ENCODE data around the gene ANKS1B.

DNA sequence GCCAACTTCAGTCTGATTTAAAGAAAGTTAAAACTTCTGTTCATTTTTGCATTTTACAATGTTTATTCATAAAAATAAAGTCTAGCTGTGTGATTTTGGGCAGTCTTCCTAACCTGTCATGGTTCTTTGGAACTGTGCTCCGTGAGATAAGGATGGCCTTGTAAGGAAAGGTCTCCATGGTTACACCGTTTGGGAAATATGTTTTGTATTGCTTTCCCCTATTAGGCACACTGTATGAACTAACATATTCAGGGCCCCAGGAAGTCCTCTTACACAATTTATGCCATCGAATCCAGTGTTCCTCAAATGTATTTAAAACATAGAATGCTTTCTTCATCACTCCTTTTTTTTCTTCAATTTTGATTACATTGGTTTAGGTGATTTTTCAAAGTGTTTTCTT, 1285.2 kb downstream of the ANKS1B start:
- TF ChIP-seq CTCF (IDR thresholded peaks at IDR 0.05; ENCODE audit: low read depth, low read length, missing input control) (no peak), NR2F2 (IDR thresholded peaks at IDR 0.05) (no peak), MAX (IDR thresholded peaks at IDR 0.05) (no peak), RXRA (IDR thresholded peaks at IDR 0.05) (no peak), RAD21 (IDR thresholded peaks at IDR 0.05) (no peak), GABPA (IDR thresholded peaks at IDR 0.05 in 1 of 2, conservative IDR thresholded peaks at IDR 0.05 in 1 of 2) (no peak)
